Right atrium auricular region (tissue), 2 donors: ENCODE measurements around the gene PLXNA1. TPM values are rescaled to one million over a fixed set of nuclear protein-coding genes. Genes with fewer than 3 reads are reported as not detected.

Source experiments
- DNase-seq: peaks from one replicate; pipeline ENCODE4 v3.0.0-alpha.2; 2019; ENCODE audit warnings: low spot score
- H3K27ac ChIP-seq, 2 donors: fragments of 200-600 bp; sonication (generic); 1 replicate in 1 of 2; 2 replicates in 1 of 2; pipeline ENCODE4 v1.5.1; 2016 to 2019
- H3K27me3 ChIP-seq, 2 donors: fragments of 200-600 bp; sonication (generic); one replicate each; pipeline versions ENCODE4 v1.5.1 to v1.6.0; 2017 to 2019
- H3K36me3 ChIP-seq: fragments of 200-600 bp; sonication (generic); one replicate; pipeline ENCODE4 v1.5.1; 2016
- H3K4me1 ChIP-seq, 2 donors: fragments of 200-600 bp; sonication (generic); one replicate each; pipeline versions ENCODE4 v1.5.1 to v1.6.0; 2017 to 2019
- H3K4me3 ChIP-seq, 2 donors: fragments of 200-600 bp; sonication (generic); 1 replicate in 1 of 2; 2 replicates in 1 of 2; pipeline ENCODE4 v1.5.1; 2017 to 2019; ENCODE audit warnings: mild to moderate bottlenecking in 1 of 2, moderate library complexity in 1 of 2
- H3K9me3 ChIP-seq, 2 donors: fragments of 200-600 bp; sonication (generic); one replicate each; pipeline ENCODE4 v1.5.1; 2019
- total RNA-seq, 2 donors: library from RNA; depleted of rRNA; stranded (reverse); fragments of >200 nt; gene quantifications; one replicate each; pipeline ENCODE4 v1.1.0, GENCODE V29; 2016
- TF ChIP-seq, protein P1 (sequence below), 2 donors: fragments of 200-600 bp; sonication (generic); IDR thresholded peaks; one replicate each; pipeline ENCODE4 v1.5.1; 2019; ENCODE audit warnings: antibody characterized with exemption in 2 of 2

Gene PLXNA1
- total RNA-seq, 2 donors from 2014 or later: 22.9 to 23.3 TPM

DNA sequence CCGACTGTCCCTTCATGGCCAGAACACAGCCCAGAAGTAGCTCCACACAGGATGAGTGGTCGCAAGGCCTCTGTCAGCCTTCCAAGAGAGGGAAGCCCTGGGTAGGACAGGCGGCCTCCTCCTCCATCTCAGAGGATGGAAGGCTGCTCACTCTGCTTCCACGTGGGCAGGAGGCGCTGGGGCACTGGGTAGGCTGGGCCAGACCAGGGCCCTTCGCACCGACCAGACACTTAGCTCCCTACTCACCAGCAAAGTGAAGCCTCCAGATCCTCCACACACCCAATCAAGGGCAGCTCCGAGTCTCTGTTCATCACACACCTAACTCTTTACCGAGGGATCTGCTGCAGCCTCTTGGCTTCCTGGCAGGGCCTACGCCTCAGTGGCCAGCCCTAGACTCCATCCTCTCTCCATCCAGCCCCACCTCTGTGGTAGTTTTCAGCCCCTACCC, 24.3 kb upstream of the PLXNA1 start:
- Histone ChIP-seq H3K9me3 (no peaks in the 10 kb centered on the region), H3K27me3 (no peaks in the 10 kb centered on the region), H3K4me3 (no peak overlapping the region), H3K27ac (no peak overlapping the region), H3K4me1 (peaks cover 0 to 27% of the 10 kb centered on the region in 2 donors), H3K36me3 (no peaks in the 10 kb centered on the region)
- TF ChIP-seq, protein P1, sequence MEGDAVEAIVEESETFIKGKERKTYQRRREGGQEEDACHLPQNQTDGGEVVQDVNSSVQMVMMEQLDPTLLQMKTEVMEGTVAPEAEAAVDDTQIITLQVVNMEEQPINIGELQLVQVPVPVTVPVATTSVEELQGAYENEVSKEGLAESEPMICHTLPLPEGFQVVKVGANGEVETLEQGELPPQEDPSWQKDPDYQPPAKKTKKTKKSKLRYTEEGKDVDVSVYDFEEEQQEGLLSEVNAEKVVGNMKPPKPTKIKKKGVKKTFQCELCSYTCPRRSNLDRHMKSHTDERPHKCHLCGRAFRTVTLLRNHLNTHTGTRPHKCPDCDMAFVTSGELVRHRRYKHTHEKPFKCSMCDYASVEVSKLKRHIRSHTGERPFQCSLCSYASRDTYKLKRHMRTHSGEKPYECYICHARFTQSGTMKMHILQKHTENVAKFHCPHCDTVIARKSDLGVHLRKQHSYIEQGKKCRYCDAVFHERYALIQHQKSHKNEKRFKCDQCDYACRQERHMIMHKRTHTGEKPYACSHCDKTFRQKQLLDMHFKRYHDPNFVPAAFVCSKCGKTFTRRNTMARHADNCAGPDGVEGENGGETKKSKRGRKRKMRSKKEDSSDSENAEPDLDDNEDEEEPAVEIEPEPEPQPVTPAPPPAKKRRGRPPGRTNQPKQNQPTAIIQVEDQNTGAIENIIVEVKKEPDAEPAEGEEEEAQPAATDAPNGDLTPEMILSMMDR (IDR thresholded peaks at IDR 0.05): no peak
- no peak for DNase-seq

DNA sequence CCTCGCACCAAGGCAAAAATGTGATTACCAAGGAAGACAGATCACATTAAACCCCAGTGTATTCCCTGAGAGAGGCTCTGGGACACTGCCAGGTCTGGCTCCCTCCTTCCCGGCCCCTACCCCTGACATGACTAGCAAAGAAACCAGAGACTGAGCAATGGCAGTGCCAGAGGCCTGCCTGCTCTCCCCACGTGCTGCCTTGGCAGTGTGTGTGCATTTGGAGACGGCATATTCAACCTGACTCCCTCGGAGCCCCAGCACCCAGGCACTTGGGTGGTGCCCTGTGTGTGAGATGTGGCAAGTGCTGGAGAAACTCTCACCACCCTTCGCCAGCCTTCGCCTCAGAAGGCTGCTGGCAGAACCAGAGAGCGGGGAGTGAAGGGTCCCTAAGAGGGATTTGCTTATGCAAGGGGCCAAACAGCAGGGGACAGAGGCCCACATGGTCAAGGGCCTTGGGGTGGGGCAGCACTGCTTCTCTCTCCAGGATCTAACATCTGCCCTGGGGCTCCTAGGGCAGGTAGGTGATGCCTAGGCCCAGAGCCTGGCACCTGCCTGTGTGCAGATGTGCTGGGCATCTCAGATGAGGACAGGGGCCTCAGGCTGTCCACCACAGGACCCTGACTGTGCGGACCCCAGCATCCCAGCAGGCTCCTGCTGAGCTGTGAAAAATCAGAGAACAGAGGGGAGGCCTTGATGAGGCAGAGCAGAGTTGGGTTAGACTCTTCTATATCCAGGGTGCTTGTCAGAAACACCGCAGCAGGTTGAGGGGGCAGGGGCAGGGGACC, 23.6 kb upstream of the PLXNA1 start:
- H3K4me3 ChIP-seq: no peak overlapping the region
- H3K36me3 ChIP-seq: no peaks in the 10 kb centered on the region
- H3K4me1 ChIP-seq: peaks cover 0 to 27% of the 10 kb centered on the region in 2 donors
- no peak for DNase-seq
- H3K27ac ChIP-seq: no peak overlapping the region
- no peaks in the 10 kb centered on the region for H3K27me3 ChIP-seq
- H3K9me3 ChIP-seq: no peaks in the 10 kb centered on the region
- TF ChIP-seq, protein P1 (IDR thresholded peaks at IDR 0.05): no peak

DNA sequence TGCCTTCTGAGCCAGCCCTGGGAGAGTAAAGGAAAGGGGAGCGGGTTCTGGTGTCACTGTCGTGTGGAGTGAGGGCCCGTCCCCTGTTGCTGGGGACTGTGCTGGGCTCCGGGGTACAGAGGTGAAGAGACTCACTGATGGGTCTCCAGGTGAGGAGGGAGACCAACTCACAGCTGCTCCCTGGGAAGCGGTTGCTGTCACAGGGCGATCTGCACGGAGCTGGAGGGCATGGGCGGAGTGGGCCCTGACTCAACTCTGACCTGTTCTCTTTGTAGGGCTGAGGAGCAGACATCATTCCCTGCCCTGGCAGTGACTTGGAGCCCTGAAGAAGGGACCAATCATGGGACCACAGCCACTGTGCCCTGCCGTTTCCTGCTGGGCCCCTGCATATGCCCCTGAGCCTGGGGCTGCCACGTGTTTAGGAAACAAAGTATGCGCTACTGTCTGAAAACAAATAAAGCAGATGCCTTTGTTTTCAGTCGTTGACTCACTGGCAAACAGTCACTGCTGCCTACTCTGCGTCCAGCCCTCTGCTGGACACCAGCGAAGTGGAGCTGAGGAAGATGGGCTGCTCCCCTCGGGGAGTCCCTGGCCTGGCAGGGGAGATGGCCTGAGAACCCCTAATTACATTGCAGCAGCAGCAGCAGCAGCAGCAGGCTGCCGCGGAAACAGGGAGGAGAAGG, 22.9 kb upstream of the PLXNA1 start:
- no peaks in the 10 kb centered on the region for H3K36me3 ChIP-seq
- TF ChIP-seq, protein P1 (IDR thresholded peaks at IDR 0.05): no peak
- H3K9me3 ChIP-seq: no peaks in the 10 kb centered on the region
- DNase-seq: no peak
- H3K4me3 ChIP-seq: no peak overlapping the region
- no peaks in the 10 kb centered on the region for H3K27me3 ChIP-seq
- H3K4me1 ChIP-seq: peaks cover 0 to 27% of the 10 kb centered on the region in 2 donors
- peak overlapping the region; percentile 56 to 66 for H3K27ac ChIP-seq

DNA sequence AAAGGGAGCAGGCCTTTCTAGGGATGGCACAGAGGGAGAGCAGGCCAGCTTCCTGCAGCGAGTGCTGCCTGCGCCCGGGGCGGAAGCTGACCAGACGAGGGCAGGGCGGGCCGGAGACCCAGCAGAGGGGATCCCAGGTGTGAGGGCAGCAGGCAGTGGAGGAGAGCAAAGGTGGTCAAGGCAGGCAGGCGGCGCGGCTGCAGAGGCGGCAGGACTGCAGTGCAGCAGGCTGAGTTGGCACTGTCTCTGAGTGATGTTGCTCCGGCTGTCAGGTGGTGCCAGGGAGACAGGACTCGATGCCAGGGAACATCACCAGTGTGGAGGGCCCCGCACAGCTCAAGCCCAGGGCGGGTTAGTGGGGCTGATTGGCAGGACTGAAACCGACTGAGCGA, 22.3 kb upstream of the PLXNA1 start:
- H3K27me3 ChIP-seq: no peaks in the 10 kb centered on the region
- H3K36me3 ChIP-seq: no peaks in the 10 kb centered on the region
- no peak overlapping the region for H3K4me3 ChIP-seq
- DNase-seq: no peak
- TF ChIP-seq, protein P1 (IDR thresholded peaks at IDR 0.05): no peak
- H3K9me3 ChIP-seq: no peaks in the 10 kb centered on the region
- peak overlapping the region; percentile 56 to 66 for H3K27ac ChIP-seq
- H3K4me1 ChIP-seq: peaks cover 0 to 27% of the 10 kb centered on the region in 2 donors

DNA sequence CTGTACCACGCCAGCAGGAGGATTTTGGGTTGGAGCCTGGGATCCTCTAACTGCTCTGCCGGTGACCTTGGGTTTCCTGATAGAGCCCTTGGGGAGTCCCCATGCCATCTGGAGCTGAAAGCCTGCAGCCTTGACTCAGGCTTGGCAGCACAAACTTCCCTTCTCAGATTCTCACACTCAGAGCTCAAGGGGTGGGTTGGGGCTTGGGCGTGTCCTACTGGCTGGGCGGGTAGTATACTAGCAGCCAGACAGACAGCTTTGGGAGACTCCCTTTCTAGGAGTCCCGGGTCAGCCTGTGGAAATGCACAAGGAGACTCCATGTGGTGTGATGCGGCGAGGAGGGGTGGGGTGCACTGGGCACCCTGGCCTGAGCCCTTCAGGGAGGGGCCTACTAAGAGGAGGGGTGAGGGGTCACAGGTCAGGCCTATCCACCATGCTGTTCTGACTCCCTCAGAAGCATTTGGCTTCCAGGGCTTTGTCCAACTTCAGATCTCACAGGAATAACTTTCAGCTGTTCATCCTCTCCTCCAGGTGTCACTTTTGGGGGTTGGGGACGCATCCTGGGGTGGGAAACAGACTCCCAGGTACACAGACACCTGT, 21.6 kb upstream of the PLXNA1 start:
- DNase-seq: peak; percentile 93
- TF ChIP-seq, protein P1 (IDR thresholded peaks at IDR 0.05): no peak
- no peak overlapping the region for H3K4me3 ChIP-seq
- peaks cover 0 to 27% of the 10 kb centered on the region in 2 donors for H3K4me1 ChIP-seq
- H3K27ac ChIP-seq: peak overlapping the region; percentile 56 to 66
- H3K36me3 ChIP-seq: no peaks in the 10 kb centered on the region
- H3K27me3 ChIP-seq: no peaks in the 10 kb centered on the region
- H3K9me3 ChIP-seq: no peaks in the 10 kb centered on the region
